ENCODE results near the gene ABTB2.

Gene ABTB2

GRCh38 chr11:34355726-34356125 lies 2.1 kb downstream of the ABTB2 start:
- no peak for DNase-seq
- H3K27me3 ChIP-seq (replicated peaks; ENCODE audit: control insufficient read depth, insufficient read depth, low read length, poor library complexity, severe bottlenecking): peaks cover 23% of the 10 kb centered on the region
- H3K27ac ChIP-seq (ENCODE audit: insufficient read depth, low read length, poor library complexity, severe bottlenecking): no peak overlapping the region
- H3K9me3 ChIP-seq (ENCODE audit: control insufficient read depth, low read length): no peaks in the 10 kb centered on the region
- peaks cover 20% of the 10 kb centered on the region for H3K4me1 ChIP-seq (ENCODE audit: control insufficient read depth, insufficient read depth, low read length, poor library complexity, severe bottlenecking)
- H3K36me3 ChIP-seq (ENCODE audit: control insufficient read depth, insufficient read depth, low read length): no peaks in the 10 kb centered on the region
- no peak overlapping the region for H3K4me3 ChIP-seq (ENCODE audit: insufficient read depth, low read depth, low read length, poor library complexity, severe bottlenecking)

GRCh38 chr11:34354782-34355181 lies 3.0 kb downstream of the ABTB2 start:
- no peak for DNase-seq
- no peak overlapping the region for H3K27ac ChIP-seq (ENCODE audit: insufficient read depth, low read length, poor library complexity, severe bottlenecking)
- no peaks in the 10 kb centered on the region for H3K36me3 ChIP-seq (ENCODE audit: control insufficient read depth, insufficient read depth, low read length)
- peaks cover 23% of the 10 kb centered on the region for H3K27me3 ChIP-seq (replicated peaks; ENCODE audit: control insufficient read depth, insufficient read depth, low read length, poor library complexity, severe bottlenecking)
- H3K4me3 ChIP-seq (ENCODE audit: insufficient read depth, low read depth, low read length, poor library complexity, severe bottlenecking): no peak overlapping the region
- peaks cover 20% of the 10 kb centered on the region for H3K4me1 ChIP-seq (ENCODE audit: control insufficient read depth, insufficient read depth, low read length, poor library complexity, severe bottlenecking)
- no peaks in the 10 kb centered on the region for H3K9me3 ChIP-seq (ENCODE audit: control insufficient read depth, low read length)

- Histone ChIP-seq H3K9me3 (ENCODE audit: control insufficient read depth, low read length) (no peaks in the 10 kb centered on the region), H3K36me3 (ENCODE audit: control insufficient read depth, insufficient read depth, low read length) (no peaks in the 10 kb centered on the region), H3K27ac (ENCODE audit: insufficient read depth, low read length, poor library complexity, severe bottlenecking) (no peak overlapping the region), H3K4me3 (ENCODE audit: insufficient read depth, low read depth, low read length, poor library complexity, severe bottlenecking) (no peak overlapping the region), H3K4me1 (ENCODE audit: control insufficient read depth, insufficient read depth, low read length, poor library complexity, severe bottlenecking) (peaks cover 20% of the 10 kb centered on the region), H3K27me3 (replicated peaks; ENCODE audit: control insufficient read depth, insufficient read depth, low read length, poor library complexity, severe bottlenecking) (peaks cover 23% of the 10 kb centered on the region)
- DNase-seq: no peak
Measured at GRCh38 chr11:34353881-34354280, 3.9 kb downstream of the ABTB2 start.

- no peaks in the 10 kb centered on the region for H3K9me3 ChIP-seq (ENCODE audit: control insufficient read depth, low read length)
- H3K4me3 ChIP-seq (ENCODE audit: insufficient read depth, low read depth, low read length, poor library complexity, severe bottlenecking): no peak overlapping the region
- no peaks in the 10 kb centered on the region for H3K36me3 ChIP-seq (ENCODE audit: control insufficient read depth, insufficient read depth, low read length)
- H3K27me3 ChIP-seq (replicated peaks; ENCODE audit: control insufficient read depth, insufficient read depth, low read length, poor library complexity, severe bottlenecking): peaks cover 23% of the 10 kb centered on the region
- no peak overlapping the region for H3K27ac ChIP-seq (ENCODE audit: insufficient read depth, low read length, poor library complexity, severe bottlenecking)
- DNase-seq: no peak
- peaks cover 6% of the 10 kb centered on the region for H3K4me1 ChIP-seq (ENCODE audit: control insufficient read depth, insufficient read depth, low read length, poor library complexity, severe bottlenecking)
Measured at GRCh38 chr11:34351687-34352469, 5.9 kb downstream of the ABTB2 start.

- no peaks in the 10 kb centered on the region for H3K9me3 ChIP-seq (ENCODE audit: control insufficient read depth, low read length)
- H3K4me3 ChIP-seq (ENCODE audit: insufficient read depth, low read depth, low read length, poor library complexity, severe bottlenecking): no peak overlapping the region
- DNase-seq: no peak
- no peaks in the 10 kb centered on the region for H3K36me3 ChIP-seq (ENCODE audit: control insufficient read depth, insufficient read depth, low read length)
- H3K4me1 ChIP-seq (ENCODE audit: control insufficient read depth, insufficient read depth, low read length, poor library complexity, severe bottlenecking): no peaks in the 10 kb centered on the region
- peaks cover 16% of the 10 kb centered on the region for H3K27me3 ChIP-seq (replicated peaks; ENCODE audit: control insufficient read depth, insufficient read depth, low read length, poor library complexity, severe bottlenecking)
- no peak overlapping the region for H3K27ac ChIP-seq (ENCODE audit: insufficient read depth, low read length, poor library complexity, severe bottlenecking)
Measured at GRCh38 chr11:34351051-34351450, 6.8 kb downstream of the ABTB2 start.

- no peak for DNase-seq
- H3K27ac ChIP-seq (ENCODE audit: insufficient read depth, low read length, poor library complexity, severe bottlenecking): no peak overlapping the region
- H3K4me3 ChIP-seq (ENCODE audit: insufficient read depth, low read depth, low read length, poor library complexity, severe bottlenecking): no peak overlapping the region
- H3K9me3 ChIP-seq (ENCODE audit: control insufficient read depth, low read length): no peaks in the 10 kb centered on the region
- H3K36me3 ChIP-seq (ENCODE audit: control insufficient read depth, insufficient read depth, low read length): no peaks in the 10 kb centered on the region
- H3K27me3 ChIP-seq (replicated peaks; ENCODE audit: control insufficient read depth, insufficient read depth, low read length, poor library complexity, severe bottlenecking): peaks cover 5% of the 10 kb centered on the region
- H3K4me1 ChIP-seq (ENCODE audit: control insufficient read depth, insufficient read depth, low read length, poor library complexity, severe bottlenecking): no peaks in the 10 kb centered on the region
Measured at GRCh38 chr11:34349882-34350281, 7.9 kb downstream of the ABTB2 start.

GRCh38 chr11:34348919-34349318 lies 8.9 kb downstream of the ABTB2 start:
- Histone ChIP-seq H3K27ac (ENCODE audit: insufficient read depth, low read length, poor library complexity, severe bottlenecking) (no peak overlapping the region), H3K4me3 (ENCODE audit: insufficient read depth, low read depth, low read length, poor library complexity, severe bottlenecking) (no peak overlapping the region), H3K27me3 (replicated peaks; ENCODE audit: control insufficient read depth, insufficient read depth, low read length, poor library complexity, severe bottlenecking) (peaks cover 4% of the 10 kb centered on the region), H3K9me3 (ENCODE audit: control insufficient read depth, low read length) (no peaks in the 10 kb centered on the region), H3K4me1 (ENCODE audit: control insufficient read depth, insufficient read depth, low read length, poor library complexity, severe bottlenecking) (no peaks in the 10 kb centered on the region), H3K36me3 (ENCODE audit: control insufficient read depth, insufficient read depth, low read length) (no peaks in the 10 kb centered on the region)
- DNase-seq: no peak

- no peaks in the 10 kb centered on the region for H3K27me3 ChIP-seq (replicated peaks; ENCODE audit: control insufficient read depth, insufficient read depth, low read length, poor library complexity, severe bottlenecking)
- no peaks in the 10 kb centered on the region for H3K36me3 ChIP-seq (ENCODE audit: control insufficient read depth, insufficient read depth, low read length)
- H3K27ac ChIP-seq (ENCODE audit: insufficient read depth, low read length, poor library complexity, severe bottlenecking): no peak overlapping the region
- no peaks in the 10 kb centered on the region for H3K9me3 ChIP-seq (ENCODE audit: control insufficient read depth, low read length)
- no peaks in the 10 kb centered on the region for H3K4me1 ChIP-seq (ENCODE audit: control insufficient read depth, insufficient read depth, low read length, poor library complexity, severe bottlenecking)
- no peak for DNase-seq
- H3K4me3 ChIP-seq (ENCODE audit: insufficient read depth, low read depth, low read length, poor library complexity, severe bottlenecking): no peak overlapping the region
Measured at GRCh38 chr11:34348096-34348495, 9.7 kb downstream of the ABTB2 start.

- Histone ChIP-seq H3K4me3 (ENCODE audit: insufficient read depth, low read depth, low read length, poor library complexity, severe bottlenecking) (no peak overlapping the region), H3K9me3 (ENCODE audit: control insufficient read depth, low read length) (no peaks in the 10 kb centered on the region), H3K36me3 (ENCODE audit: control insufficient read depth, insufficient read depth, low read length) (no peaks in the 10 kb centered on the region), H3K27me3 (replicated peaks; ENCODE audit: control insufficient read depth, insufficient read depth, low read length, poor library complexity, severe bottlenecking) (no peaks in the 10 kb centered on the region), H3K27ac (ENCODE audit: insufficient read depth, low read length, poor library complexity, severe bottlenecking) (no peak overlapping the region), H3K4me1 (ENCODE audit: control insufficient read depth, insufficient read depth, low read length, poor library complexity, severe bottlenecking) (no peaks in the 10 kb centered on the region)
- DNase-seq: no peak
Measured at GRCh38 chr11:34346551-34346950, 11.3 kb downstream of the ABTB2 start.

- Histone ChIP-seq H3K36me3 (ENCODE audit: control insufficient read depth, insufficient read depth, low read length) (no peaks in the 10 kb centered on the region), H3K4me1 (ENCODE audit: control insufficient read depth, insufficient read depth, low read length, poor library complexity, severe bottlenecking) (no peaks in the 10 kb centered on the region), H3K9me3 (ENCODE audit: control insufficient read depth, low read length) (no peaks in the 10 kb centered on the region), H3K27ac (ENCODE audit: insufficient read depth, low read length, poor library complexity, severe bottlenecking) (no peak overlapping the region), H3K27me3 (replicated peaks; ENCODE audit: control insufficient read depth, insufficient read depth, low read length, poor library complexity, severe bottlenecking) (no peaks in the 10 kb centered on the region), H3K4me3 (ENCODE audit: insufficient read depth, low read depth, low read length, poor library complexity, severe bottlenecking) (no peak overlapping the region)
- DNase-seq: no peak
Measured at GRCh38 chr11:34345991-34346480, 11.8 kb downstream of the ABTB2 start.
